Measurements from ENCODE around the gene TSEN34.
"Not testable (repeated sequence)": the region's sequence is repeated elsewhere in the genome, so short reads cannot be mapped to it uniquely, and the experiment has no call there.

DNA sequence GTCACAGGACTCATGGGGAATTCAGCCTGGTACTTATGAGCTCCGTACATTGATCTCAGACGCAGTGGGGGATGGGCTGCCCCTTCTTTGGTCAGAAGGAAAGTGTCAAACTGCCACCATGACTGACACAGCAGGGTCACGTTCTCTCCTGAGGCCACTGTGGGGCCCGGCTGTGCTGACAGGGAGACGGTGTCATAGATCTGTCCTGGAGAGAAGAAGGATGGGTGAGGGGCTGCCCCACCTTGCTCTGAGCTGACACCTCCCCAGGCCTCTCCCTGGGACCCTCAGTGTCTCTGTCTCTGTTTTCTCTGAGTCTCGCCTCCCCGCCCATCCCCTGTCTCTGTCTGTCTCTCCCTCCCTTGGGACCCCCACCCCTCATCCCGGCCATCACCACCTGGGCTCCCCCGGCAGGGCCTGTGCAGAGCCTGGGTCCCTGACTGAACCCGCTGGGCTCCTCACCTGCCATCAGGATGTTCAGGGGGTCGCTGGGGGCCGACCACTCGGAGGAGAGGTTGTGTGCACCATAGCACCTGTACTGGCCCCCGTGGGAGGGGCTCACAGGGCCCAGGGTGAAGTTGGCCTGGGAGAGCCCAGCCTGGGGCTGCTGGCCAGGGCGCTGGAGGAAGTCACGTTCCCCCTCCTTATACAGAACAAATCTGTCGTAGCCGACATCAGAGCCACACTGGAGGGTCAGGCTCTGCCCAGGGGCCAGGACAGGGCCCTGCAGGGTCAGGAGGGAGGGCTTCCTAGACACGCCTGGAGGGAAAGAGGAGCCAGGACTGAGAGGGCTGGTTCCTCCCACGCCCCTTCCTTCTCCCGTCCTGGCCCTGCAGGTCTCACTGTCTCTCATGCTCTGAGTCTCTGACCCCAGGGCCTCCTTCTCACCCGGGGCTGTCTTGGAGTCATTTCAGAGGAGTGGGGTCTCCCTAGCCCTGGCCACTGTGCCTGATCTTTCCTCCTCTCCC lies 49.5 kb downstream of the TSEN34 start:
- TF ChIP-seq, protein P1, sequence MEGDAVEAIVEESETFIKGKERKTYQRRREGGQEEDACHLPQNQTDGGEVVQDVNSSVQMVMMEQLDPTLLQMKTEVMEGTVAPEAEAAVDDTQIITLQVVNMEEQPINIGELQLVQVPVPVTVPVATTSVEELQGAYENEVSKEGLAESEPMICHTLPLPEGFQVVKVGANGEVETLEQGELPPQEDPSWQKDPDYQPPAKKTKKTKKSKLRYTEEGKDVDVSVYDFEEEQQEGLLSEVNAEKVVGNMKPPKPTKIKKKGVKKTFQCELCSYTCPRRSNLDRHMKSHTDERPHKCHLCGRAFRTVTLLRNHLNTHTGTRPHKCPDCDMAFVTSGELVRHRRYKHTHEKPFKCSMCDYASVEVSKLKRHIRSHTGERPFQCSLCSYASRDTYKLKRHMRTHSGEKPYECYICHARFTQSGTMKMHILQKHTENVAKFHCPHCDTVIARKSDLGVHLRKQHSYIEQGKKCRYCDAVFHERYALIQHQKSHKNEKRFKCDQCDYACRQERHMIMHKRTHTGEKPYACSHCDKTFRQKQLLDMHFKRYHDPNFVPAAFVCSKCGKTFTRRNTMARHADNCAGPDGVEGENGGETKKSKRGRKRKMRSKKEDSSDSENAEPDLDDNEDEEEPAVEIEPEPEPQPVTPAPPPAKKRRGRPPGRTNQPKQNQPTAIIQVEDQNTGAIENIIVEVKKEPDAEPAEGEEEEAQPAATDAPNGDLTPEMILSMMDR (tag by site-specific recombination; IDR thresholded peaks at IDR 0.05) = not testable (repeated sequence)
- TF ChIP-seq, protein P2, sequence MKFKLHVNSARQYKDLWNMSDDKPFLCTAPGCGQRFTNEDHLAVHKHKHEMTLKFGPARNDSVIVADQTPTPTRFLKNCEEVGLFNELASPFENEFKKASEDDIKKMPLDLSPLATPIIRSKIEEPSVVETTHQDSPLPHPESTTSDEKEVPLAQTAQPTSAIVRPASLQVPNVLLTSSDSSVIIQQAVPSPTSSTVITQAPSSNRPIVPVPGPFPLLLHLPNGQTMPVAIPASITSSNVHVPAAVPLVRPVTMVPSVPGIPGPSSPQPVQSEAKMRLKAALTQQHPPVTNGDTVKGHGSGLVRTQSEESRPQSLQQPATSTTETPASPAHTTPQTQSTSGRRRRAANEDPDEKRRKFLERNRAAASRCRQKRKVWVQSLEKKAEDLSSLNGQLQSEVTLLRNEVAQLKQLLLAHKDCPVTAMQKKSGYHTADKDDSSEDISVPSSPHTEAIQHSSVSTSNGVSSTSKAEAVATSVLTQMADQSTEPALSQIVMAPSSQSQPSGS (tag by site-specific recombination; IDR thresholded peaks at IDR 0.05; ENCODE audit: low read depth) = not testable (repeated sequence)
- TF ChIP-seq, protein P3, sequence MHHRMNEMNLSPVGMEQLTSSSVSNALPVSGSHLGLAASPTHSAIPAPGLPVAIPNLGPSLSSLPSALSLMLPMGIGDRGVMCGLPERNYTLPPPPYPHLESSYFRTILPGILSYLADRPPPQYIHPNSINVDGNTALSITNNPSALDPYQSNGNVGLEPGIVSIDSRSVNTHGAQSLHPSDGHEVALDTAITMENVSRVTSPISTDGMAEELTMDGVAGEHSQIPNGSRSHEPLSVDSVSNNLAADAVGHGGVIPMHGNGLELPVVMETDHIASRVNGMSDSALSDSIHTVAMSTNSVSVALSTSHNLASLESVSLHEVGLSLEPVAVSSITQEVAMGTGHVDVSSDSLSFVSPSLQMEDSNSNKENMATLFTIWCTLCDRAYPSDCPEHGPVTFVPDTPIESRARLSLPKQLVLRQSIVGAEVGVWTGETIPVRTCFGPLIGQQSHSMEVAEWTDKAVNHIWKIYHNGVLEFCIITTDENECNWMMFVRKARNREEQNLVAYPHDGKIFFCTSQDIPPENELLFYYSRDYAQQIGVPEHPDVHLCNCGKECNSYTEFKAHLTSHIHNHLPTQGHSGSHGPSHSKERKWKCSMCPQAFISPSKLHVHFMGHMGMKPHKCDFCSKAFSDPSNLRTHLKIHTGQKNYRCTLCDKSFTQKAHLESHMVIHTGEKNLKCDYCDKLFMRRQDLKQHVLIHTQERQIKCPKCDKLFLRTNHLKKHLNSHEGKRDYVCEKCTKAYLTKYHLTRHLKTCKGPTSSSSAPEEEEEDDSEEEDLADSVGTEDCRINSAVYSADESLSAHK (tag by site-specific recombination; IDR thresholded peaks at IDR 0.05) = not testable (repeated sequence)
- TF ChIP-seq, protein P4, sequence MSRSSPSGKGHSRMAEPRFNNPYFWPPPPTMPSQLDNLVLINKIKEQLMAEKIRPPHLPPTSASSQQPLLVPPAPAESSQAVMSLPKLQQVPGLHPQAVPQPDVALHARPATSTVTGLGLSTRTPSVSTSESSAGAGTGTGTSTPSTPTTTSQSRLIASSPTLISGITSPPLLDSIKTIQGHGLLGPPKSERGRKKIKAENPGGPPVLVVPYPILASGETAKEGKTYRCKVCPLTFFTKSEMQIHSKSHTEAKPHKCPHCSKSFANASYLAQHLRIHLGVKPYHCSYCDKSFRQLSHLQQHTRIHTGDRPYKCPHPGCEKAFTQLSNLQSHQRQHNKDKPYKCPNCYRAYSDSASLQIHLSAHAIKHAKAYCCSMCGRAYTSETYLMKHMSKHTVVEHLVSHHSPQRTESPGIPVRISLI (tag by site-specific recombination; IDR thresholded peaks at IDR 0.05) = not testable (repeated sequence)
- TF ChIP-seq ZNF501 (tag by site-specific recombination; IDR thresholded peaks at IDR 0.05); MZF1 (tag by site-specific recombination; IDR thresholded peaks at IDR 0.05; ENCODE audit: borderline replicate concordance); IKZF3 (tag by site-specific recombination; IDR thresholded peaks at IDR 0.05); ZNF114 (tag by site-specific recombination; IDR thresholded peaks at IDR 0.05): not testable (repeated sequence)

All from HEK293 (cell line).